Omental fat pad (tissue), 4 donors: ENCODE results near the gene SHTN1. TPM values are rescaled to one million over a fixed set of nuclear protein-coding genes. Genes with fewer than 3 reads are reported as not detected.

Source experiments
- ATAC-seq: fragments of 150-250 bp; one replicate; pipeline ENCODE4 v1.9.1; 2016; ENCODE audit warnings: mild to moderate bottlenecking, moderate library complexity; ENCODE audit not compliant: low FRiP score
- DNase-seq: peaks from one replicate; pipeline ENCODE4 v3.0.0-alpha.2; 2019; ENCODE audit warnings: low spot score
- CTCF ChIP-seq, 3 donors: fragments of 450-650 bp; IDR thresholded peaks; one replicate each; pipeline ENCODE4 v1.5.1; 2016 to 2017; ENCODE audit warnings: antibody characterized with exemption in 3 of 3, mild to moderate bottlenecking in 3 of 3, moderate library complexity in 2 of 3
- total RNA-seq, 4 donors: library from RNA; depleted of rRNA; stranded (reverse); fragments of >200 nt; gene quantifications; one replicate each; pipeline ENCODE4 v1.1.0, GENCODE V29; 2016

The SHTN1 gene
- total RNA-seq, 4 donors from 2014 or later: 6.3 to 29.9 (median 13.9) TPM

- DNase-seq (no peak), ATAC-seq (no peak)
- no peak for TF ChIP-seq CTCF (IDR thresholded peaks at IDR 0.05)
These were observed 9.3 kb downstream of the SHTN1 start for GRCh38 chr10:116995648-116996047.

DNA sequence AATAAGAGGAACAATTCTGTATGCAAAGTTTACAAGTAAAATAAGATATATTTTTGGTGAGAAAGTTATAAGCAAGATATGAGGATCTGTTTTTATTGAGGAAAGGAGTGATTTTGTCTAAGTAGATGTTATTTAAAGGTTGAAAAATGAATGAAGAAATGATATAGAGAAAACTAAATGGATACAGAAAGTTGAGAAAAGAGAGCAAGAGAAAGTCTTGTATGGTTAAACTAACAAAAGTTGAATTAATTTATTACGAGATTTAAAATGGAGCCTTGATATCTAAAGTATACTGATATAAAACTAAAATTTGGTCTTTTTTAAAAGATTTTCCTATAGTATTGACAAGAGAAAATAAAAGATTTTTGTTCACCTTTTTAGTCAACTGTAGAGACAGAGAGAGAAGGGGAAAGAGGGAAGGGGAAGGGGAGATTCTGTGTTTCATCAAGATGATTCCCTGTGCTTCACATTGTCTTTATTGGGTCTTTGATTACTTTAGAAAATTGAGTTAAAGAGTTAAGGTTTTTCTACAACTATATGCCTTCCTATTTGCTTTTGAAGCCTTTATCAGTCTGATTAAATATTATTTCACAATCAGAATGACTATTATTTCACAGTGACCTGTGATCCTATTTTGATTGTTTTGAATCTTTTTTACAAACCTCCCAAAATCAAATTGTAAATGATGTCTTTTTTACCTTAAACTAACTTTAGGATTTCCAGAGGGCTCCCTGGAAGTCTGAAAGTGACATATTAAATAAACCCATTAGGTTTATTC, 10.7 kb downstream of the SHTN1 start:
- TF ChIP-seq CTCF (IDR thresholded peaks at IDR 0.05): no peak

DNA sequence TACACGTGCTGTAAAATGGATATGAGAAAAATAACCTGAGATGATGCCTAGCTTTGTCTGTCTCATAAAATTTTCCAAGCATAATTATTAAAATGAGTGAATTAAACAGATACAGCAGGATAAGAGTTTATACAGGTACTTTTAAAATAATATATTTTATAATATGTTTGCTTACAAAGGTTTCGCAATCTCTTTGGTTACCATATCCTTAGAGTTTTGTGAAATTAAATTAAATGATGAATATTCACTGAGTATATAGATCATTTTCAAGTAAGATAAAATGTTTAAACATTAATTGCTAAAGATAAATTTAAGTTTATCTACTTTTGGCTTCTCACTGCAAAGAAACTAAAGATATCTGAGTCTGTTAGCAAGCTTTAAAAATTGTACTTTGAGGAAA, 11.4 kb downstream of the SHTN1 start:
- no peak for ATAC-seq
- no peak for TF ChIP-seq CTCF (IDR thresholded peaks at IDR 0.05)
- DNase-seq: no peak

More for the DNA sequence above, 10.7 kb downstream of the SHTN1 start:
- no peak for DNase-seq
- ATAC-seq: no peak

DNA sequence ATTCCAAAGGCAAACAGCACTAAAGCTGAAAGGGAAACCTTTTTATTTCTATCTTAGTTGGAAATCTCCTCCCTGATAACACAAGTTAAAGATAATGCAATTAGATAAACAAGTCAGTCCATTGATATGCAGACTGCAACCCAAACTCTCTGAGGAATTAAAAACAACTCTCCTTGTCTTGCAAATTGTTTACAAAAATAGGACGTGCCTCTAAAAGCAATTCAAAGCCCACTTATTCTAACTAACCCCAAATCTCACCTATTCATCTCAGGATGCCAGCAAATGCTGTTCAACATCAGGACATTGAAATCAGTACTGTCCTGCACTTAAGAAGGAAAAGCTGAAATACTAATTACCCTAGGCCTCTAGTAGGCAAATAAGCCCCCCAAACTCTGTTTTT, 12.8 kb downstream of the SHTN1 start:
- DNase-seq (no peak), ATAC-seq (no peak)
- no peak for TF ChIP-seq CTCF (IDR thresholded peaks at IDR 0.05)

- DNase-seq: no peak
- ATAC-seq: no peak
- TF ChIP-seq CTCF (IDR thresholded peaks at IDR 0.05): no peak
These were observed 14.6 kb downstream of the SHTN1 start for GRCh38 chr10:116990276-116990800.

- no peak for ATAC-seq
- DNase-seq: no peak
- TF ChIP-seq CTCF (IDR thresholded peaks at IDR 0.05): no peak
These were observed 15.5 kb downstream of the SHTN1 start for GRCh38 chr10:116989439-116989838.

- ATAC-seq (no peak), DNase-seq (no peak)
- no peak for TF ChIP-seq CTCF (IDR thresholded peaks at IDR 0.05)
These were observed 16.7 kb downstream of the SHTN1 start for GRCh38 chr10:116988311-116988710.
